IPS DF 19.7 (cell line): ENCODE measurements around the gene HSF2BP.
A peak's percentile ranks its signal among the peaks of the same experiment; 100 is the strongest.
"Not testable (repeated sequence)": the region's sequence is repeated elsewhere in the genome, so short reads cannot be mapped to it uniquely, and the experiment has no call there.

ENCODE experiments used
- DNase-seq: peaks from one replicate; pipeline ENCODE4 v3.0.0-alpha.2; 2013; ENCODE audit warnings: low read depth, low spot score

Gene HSF2BP

GRCh38 chr21:43597540-43598250, 61.6 kb downstream of the HSF2BP start:
- no peak for DNase-seq

GRCh38 chr21:43597052-43597451, 62.2 kb downstream of the HSF2BP start:
- DNase-seq = no peak

GRCh38 chr21:43596616-43597015, 62.7 kb downstream of the HSF2BP start:
- no peak for DNase-seq

- DNase-seq = not testable (repeated sequence)
Measured at GRCh38 chr21:43595769-43596168, 63.5 kb downstream of the HSF2BP start.

- no peak for DNase-seq
Measured at GRCh38 chr21:43593078-43593477, 66.2 kb downstream of the HSF2BP start.

GRCh38 chr21:43591571-43591970, 67.7 kb downstream of the HSF2BP start:
- no peak for DNase-seq

- no peak for DNase-seq
Measured at GRCh38 chr21:43590194-43590593, 69.1 kb downstream of the HSF2BP start.

- DNase-seq = no peak
Measured at GRCh38 chr21:43588957-43589356, 70.3 kb downstream of the HSF2BP start.

GRCh38 chr21:43585924-43586413, 73.3 kb downstream of the HSF2BP start:
- peak; percentile 71 for DNase-seq

- DNase-seq = no peak
Measured at GRCh38 chr21:43585514-43585913, 73.8 kb downstream of the HSF2BP start.

- no peak for DNase-seq
Measured at GRCh38 chr21:43581453-43581852, 77.8 kb downstream of the HSF2BP start.

GRCh38 chr21:43578677-43579303, 80.5 kb downstream of the HSF2BP start:
- DNase-seq = no peak

- no peak for DNase-seq
Measured at GRCh38 chr21:43575473-43575844, 83.8 kb downstream of the HSF2BP start.

- DNase-seq = no peak
Measured at GRCh38 chr21:43574741-43575472, 84.4 kb downstream of the HSF2BP start.

- DNase-seq = no peak
Measured at GRCh38 chr21:43573921-43574320, 85.4 kb downstream of the HSF2BP start.

- DNase-seq = no peak
Measured at GRCh38 chr21:43572446-43572845, 86.8 kb downstream of the HSF2BP start.

GRCh38 chr21:43571976-43572375, 87.3 kb downstream of the HSF2BP start:
- no peak for DNase-seq

- DNase-seq = not testable (repeated sequence)
Measured at GRCh38 chr21:43570195-43570594, 89.1 kb downstream of the HSF2BP start.

GRCh38 chr21:43562451-43562850, 96.8 kb downstream of the HSF2BP start:
- DNase-seq = not testable (repeated sequence)

- not testable (repeated sequence) for DNase-seq
Measured at GRCh38 chr21:43540561-43540960, 118.7 kb downstream of the HSF2BP start.

GRCh38 chr21:43522495-43523131, 136.7 kb downstream of the HSF2BP start:
- not testable (repeated sequence) for DNase-seq

GRCh38 chr21:43517701-43518100, 141.6 kb downstream of the HSF2BP start:
- not testable (repeated sequence) for DNase-seq
